ENCODE measurements around the gene DIAPH3.

Gene DIAPH3

DNA sequence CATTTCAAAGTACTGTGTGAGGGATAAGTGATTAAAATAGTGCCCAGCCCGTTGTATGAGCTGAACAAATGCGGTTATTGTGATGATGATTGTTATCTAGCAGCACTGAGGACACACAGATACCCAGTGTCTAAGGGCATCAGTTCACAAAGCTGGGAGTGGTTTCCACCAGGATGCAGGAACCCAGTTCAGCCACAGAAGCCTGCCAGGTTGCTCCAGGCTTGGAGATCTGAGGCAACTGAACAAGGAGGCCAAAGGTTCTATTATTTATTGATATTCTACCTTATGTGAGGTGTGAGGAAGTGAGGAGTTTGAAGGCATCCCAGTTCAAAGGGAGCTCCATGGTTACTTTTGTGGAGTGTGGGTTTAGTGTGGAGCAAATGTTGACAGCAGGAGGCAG is 13.2 kb downstream of the DIAPH3 start:
- DNase-seq, result no peak

GRCh38 chr13:60148918-60149317 is 14.8 kb downstream of the DIAPH3 start:
- DNase-seq, result no peak

DNA sequence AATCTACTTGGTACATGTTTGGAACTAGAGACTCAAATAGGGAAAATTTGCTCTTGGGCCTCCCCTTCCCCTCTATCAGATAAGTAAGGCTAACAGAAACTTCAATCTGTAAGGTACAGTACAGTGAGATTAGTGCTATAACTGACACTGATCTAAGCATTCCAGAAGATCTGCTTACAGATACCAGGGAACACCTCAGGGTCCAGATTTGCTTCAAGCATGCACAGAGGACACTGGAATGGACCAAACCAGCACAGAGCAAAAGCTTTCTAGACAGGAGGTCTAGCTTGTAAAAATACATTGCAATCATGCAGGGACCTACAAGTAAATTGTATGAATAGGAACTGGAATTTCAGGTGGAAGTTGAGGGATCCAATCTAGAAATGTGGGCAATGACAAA is 16.4 kb downstream of the DIAPH3 start:
- no peak for DNase-seq

DNA sequence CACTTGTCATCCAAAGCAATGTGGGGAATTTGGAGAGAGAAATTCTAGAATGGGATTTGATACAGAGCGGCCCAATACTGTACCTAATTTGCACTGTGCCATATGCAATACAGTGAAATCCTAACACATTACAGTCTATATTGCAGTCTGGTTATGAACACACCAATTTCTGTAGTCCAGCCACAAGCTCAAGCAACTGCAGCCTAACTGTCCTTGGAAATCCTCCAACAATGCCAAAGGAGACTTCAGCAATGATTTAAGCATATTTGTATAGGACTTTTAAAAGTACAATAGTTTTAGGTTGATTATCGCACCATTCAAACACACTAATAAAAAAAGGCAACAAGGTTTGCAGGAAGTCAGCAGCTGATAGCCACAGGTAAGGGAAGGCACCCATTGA is 17.3 kb downstream of the DIAPH3 start:
- DNase-seq, result no peak

GRCh38 chr13:60143775-60144174 is 20.0 kb downstream of the DIAPH3 start:
- DNase-seq, result no peak

DNA sequence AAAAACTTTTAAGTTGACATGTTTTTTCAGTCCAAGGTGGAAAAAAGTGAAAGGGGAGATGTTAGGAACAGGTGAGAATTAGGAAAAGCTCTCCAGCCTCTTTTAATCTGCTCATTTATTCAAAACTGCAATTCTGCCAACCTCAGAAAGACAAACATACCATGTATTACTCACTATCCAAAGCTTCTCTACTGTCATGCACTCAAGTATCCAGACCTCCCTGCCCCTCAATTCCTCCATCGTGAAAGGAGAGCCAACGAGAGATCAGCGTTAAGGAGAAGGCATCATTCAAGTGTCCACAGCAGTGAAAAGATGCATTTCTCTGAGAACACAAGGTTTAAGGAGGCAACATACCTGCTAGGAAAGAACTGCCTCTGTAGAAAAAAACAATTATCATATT is 24.5 kb downstream of the DIAPH3 start:
- DNase-seq, result no peak

DNA sequence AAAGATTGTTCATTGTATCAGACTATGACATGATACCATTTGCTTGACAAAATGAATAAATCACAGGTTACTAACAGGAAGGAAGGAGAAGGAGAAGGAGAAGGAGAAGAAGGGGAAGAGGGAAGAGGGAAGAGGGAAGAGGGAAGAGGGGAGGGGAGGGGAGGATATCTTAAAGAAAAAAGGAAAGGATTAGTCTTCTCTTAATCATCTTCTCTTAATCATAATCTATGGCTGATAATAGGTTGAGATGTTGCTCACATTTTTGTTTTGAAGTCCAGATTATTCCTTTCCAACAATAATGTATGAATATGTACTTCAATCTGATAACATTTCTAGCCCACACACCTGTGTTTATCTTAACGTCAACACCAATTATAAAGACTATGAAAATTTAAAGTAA is 25.1 kb downstream of the DIAPH3 start:
- no peak for DNase-seq

GRCh38 chr13:60137911-60138560 is 25.7 kb downstream of the DIAPH3 start:
- DNase-seq, result no peak

GRCh38 chr13:60135344-60135743 is 28.4 kb downstream of the DIAPH3 start:
- no peak for DNase-seq

- no peak for DNase-seq
Measured at GRCh38 chr13:60134376-60134775, 29.4 kb downstream of the DIAPH3 start.

DNA sequence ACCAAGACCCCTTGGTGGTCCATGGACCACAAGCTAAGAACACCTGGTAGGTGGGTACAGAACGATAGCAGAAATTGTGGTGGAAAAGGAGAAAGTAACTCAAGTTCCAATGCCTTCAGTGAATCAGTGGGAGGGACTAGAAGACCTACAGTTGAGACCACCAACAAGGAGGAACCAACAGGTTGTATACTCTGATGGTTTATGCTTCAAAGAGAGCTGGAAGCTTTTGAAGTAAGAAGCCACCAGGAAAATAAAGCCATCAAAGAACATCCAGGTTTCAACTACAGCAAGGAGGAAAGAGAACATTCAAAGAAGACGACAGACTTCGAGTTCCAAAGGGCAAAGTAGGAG is 42.4 kb downstream of the DIAPH3 start:
- DNase-seq, result no peak

DNA sequence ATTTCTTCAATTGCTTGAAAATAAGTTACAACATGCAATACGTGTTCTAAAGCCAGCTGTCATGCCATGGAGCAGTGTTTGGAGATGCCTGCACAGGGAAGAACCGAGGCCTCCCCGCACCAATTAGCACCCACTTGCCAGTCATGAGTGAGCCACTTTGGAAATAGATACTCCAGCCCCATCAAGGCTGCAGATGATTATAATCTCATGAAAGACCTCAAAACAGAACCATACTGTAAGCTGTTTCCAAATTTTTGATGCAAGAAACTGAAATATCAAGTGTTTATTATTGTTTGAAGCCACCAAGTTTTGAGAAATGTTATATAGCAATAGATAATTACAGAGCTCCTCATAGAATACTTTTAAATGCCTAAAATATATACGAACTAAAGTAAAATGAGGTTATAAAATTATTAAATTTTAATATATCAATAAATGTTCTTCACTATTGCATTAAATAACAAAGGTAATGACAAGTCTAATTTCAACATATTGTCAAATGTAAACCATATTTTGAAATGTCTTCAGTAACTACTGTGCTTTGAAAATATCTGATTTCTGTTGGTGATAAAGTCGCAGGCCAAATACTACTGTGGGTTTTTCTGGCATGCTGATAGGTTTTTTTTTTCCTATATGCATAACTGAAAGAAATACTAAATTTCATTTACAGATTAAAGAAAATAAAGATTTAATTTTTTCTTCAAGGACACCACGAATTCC is 43.0 kb downstream of the DIAPH3 start:
- DNase-seq, result no peak

- no peak for DNase-seq
Measured at GRCh38 chr13:60118696-60119400, 44.9 kb downstream of the DIAPH3 start.

- DNase-seq, result no peak
Measured at GRCh38 chr13:60114499-60115028, 49.2 kb downstream of the DIAPH3 start.

GRCh38 chr13:60112771-60113170 is 51.0 kb downstream of the DIAPH3 start:
- DNase-seq, result no peak

DNA sequence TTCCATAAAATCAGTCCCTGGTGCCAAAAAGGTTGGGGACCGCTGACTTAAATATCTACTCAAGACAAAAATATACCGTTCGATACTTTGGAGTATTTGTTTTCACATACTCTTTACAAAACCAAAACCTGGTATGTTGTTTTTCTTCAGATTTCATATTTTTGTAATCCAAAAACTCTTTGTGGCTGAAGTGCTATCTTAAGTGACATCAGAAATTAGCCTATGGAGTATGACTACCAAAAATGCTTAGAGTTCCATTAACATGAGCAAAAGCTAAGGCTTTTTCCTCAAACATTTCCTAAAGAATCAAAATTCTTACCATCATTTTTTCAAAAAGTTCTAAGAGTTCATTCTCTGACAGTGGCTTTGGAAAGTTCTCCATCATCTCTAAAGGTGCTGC is 52.0 kb downstream of the DIAPH3 start:
- DNase-seq, result no peak

- no peak for DNase-seq
Measured at GRCh38 chr13:60109285-60109684, 54.4 kb downstream of the DIAPH3 start.

DNA sequence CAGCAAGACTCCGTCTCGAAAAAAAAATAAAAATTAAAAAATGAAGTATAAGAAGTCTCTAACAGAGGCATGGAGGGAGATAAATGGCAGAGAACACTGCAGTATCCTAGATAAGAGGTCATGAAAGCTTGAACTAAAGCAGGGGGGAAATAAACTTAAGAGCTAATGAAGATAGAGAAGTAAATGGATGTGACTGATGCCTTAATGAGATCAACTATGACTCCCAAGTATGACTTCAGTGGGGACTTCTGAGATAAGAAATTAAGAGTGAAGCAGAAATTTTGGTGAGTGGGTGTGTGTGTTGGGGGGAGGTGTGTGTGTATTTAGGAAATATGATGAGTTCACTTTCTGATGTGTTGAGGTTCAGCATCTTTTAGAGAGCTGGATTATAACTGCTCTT is 55.1 kb downstream of the DIAPH3 start:
- no peak for DNase-seq

DNA sequence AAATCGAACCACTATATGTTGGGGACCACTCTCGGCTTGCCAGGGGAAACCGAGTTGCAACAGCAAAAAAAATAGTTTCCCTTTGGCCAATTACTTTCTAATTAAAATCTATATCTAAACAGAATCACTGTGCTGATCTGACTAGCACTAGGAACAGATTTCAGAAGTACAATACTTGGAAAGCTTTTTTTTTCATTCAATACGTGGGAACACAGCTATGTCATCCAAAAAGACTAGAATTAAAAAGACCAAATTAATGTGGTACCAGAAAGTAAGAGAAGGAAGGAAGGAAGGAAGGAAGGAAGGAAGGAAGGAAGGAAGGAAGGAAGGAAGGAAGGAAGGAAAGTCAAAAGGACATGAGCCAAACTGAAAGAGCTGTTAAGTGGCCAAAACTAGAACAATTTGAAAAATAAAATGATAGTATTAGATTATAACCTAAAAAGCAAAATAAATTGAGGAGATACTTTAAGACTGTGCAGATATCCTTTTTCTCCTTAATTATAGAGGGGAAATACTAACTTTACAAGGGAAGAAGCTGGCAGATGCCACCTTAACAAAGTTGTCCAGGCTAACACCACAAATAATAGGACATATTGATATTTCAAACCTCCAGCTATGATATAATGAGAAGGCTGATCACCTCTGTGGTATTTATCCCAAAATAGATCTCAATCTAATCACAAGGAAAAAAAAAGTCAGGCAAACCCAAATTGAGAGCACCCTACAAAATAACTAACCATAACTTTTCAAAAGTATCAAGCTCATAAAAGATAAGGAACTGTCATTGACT is 63.9 kb downstream of the DIAPH3 start:
- no peak for DNase-seq

GRCh38 chr13:60095300-60095699 is 68.4 kb downstream of the DIAPH3 start:
- DNase-seq, result no peak

DNA sequence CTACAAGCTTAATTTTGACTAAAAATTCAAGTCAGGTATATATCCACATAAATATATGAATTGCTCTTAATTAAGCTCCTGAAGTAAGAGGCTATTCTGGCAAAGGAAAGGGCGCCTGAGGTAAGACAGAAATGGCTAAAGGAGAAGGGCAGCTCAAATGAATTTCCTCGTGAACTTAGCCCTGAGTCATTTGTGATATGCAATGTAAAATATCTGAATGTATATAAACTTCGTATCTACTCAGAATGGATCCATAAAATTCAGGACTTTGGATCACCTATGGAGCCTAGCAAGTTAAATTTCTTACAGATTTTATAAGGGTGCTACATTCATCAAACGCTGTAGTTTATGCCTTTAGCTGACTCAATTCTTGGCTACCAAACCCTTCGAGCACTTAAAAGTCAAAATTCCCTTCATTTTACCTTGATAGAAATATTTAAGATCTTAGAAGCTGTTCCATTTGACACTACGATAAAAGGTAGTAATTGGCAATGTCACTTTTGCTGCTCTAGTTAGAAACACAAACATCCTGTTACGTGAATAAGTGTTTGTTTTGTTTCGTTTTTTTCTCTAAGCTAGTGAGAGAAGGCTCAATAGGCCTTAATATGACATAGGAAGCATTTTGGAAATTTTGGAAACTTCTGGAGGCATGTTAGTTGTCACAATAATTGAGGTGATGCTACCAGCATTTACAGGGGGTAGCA is 69.2 kb downstream of the DIAPH3 start:
- no peak for DNase-seq

DNA sequence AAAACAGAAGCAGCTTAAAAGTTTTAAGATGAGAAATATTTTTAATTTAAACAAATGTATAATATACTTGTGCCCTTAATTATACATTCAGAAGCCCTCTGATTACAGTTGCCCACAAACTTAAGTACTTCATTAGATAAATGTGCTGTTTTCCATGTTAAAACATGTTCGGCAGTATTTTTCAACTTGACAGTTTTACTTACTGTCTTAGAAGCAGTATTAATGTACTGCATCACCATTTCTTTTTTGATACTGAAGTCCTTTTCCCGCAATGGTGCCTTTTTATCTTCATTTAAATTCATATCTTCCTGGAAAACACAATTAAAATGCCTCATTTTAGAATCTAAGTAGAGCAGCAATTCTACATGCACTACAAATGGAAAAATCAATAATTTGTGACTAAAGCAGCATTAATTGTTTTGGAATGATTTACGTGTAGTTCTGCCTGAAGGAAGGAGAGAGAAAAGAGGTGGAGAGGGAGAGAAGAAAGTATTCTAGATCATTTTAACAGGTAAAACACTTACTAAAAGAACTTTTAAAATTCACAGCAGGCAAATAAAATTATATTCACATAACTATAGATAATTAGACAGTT is 70.2 kb downstream of the DIAPH3 start:
- DNase-seq, result no peak
